GM19193 (cell line): Measurements from ENCODE around the gene AMOTL2.

Source experiments
- POLR2A ChIP-seq: IDR thresholded peaks from 4 replicates; pipeline ENCODE4 v1.6.1; 2011; ENCODE audit not compliant: insufficient read depth, insufficient read length; ENCODE audit errors: extremely low read depth

The AMOTL2 gene

GRCh38 chr3:134339913-134340312 is 34.3 kb downstream of the AMOTL2 start:
- TF ChIP-seq POLR2A: no peak

- no peak for TF ChIP-seq POLR2A
These were observed 34.9 kb downstream of the AMOTL2 start for GRCh38 chr3:134339331-134339730.

GRCh38 chr3:134338516-134339261 is 35.6 kb downstream of the AMOTL2 start:
- TF ChIP-seq POLR2A: no peak

- no peak for TF ChIP-seq POLR2A
These were observed 36.1 kb downstream of the AMOTL2 start for GRCh38 chr3:134338201-134338512.

GRCh38 chr3:134337511-134338200 is 36.6 kb downstream of the AMOTL2 start:
- TF ChIP-seq POLR2A: no peak

GRCh38 chr3:134337071-134337482 is 37.2 kb downstream of the AMOTL2 start:
- no peak for TF ChIP-seq POLR2A

GRCh38 chr3:134336587-134336986 is 37.7 kb downstream of the AMOTL2 start:
- TF ChIP-seq POLR2A: no peak

- TF ChIP-seq POLR2A: no peak
These were observed 39.4 kb downstream of the AMOTL2 start for GRCh38 chr3:134334901-134335280.

- TF ChIP-seq POLR2A: no peak
These were observed 39.9 kb downstream of the AMOTL2 start for GRCh38 chr3:134334231-134334900.

- TF ChIP-seq POLR2A: no peak
These were observed 40.6 kb downstream of the AMOTL2 start for GRCh38 chr3:134333522-134334181.

- TF ChIP-seq POLR2A: no peak
These were observed 41.9 kb downstream of the AMOTL2 start for GRCh38 chr3:134332344-134332743.

GRCh38 chr3:134331811-134332199 is 42.4 kb downstream of the AMOTL2 start:
- no peak for TF ChIP-seq POLR2A

GRCh38 chr3:134330883-134331810 is 43.1 kb downstream of the AMOTL2 start:
- no peak for TF ChIP-seq POLR2A

- no peak for TF ChIP-seq POLR2A
These were observed 45.4 kb downstream of the AMOTL2 start for GRCh38 chr3:134328846-134329245.
